ENCODE measurements around the gene MECP2.

The MECP2 gene

DNA sequence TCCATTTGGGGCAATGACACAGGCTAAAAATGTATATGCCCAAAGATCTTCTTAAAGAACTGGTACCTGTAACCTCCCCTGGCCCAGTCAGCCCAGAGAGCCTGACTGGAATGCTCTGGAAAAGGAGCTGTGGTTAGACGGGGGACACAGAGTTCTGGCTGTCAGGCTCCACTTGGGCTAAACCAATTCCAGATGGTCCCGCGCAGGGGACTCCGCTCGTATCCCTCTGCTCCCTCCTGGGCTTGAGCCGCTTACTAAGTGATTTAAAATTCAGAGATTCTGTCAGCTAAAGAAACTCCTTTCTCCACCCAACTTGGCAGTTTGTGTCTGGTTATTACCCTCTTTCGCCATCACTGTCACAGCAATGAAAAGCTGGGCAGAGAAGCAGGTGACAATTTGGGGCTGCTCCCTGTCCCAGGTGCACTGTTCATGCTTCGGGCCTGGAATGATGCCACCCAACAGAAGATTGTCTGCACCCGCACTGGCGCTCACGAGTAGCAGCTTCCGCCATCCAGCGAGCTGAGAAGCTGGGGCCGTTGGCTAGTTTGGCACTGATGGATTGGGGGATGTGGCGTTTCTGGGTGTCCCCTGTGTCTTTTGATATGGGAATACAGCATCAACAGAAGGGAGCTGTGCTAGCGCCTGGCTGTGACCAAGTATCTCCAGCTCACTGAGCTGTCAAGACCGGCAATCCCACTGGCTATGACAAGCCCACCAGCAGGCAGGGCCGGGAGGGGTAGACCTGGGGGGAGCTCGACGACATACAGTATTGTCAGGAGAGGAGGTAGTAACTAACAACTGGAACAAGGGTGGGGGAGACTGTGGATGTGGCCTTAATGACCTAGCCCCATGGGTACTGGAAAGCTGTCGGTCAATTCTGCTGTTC is 71.1 kb downstream of the MECP2 start:
- no peak overlapping the region for H3K4me2 ChIP-seq (ENCODE audit: low read depth, low read length, poor library complexity, severe bottlenecking)
- no peaks in the 10 kb centered on the region for H3K79me2 ChIP-seq (ENCODE audit: insufficient read depth, low read length)
- H3K36me3 ChIP-seq (ENCODE audit: low read length), result no peaks in the 10 kb centered on the region
- no peak overlapping the region for H3K4me3 ChIP-seq (ENCODE audit: insufficient read depth, low read length, poor library complexity, severe bottlenecking)
- no peak overlapping the region for H2AFZ ChIP-seq (ENCODE audit: low read depth, low read length, severe bottlenecking)
- no peak overlapping the region for H3K27ac ChIP-seq (ENCODE audit: low read depth, low read length)
- H3K9me2 ChIP-seq (replicated peaks; ENCODE audit: insufficient read depth, low read length), result no peaks in the 10 kb centered on the region
- peaks cover 6% of the 10 kb centered on the region for H3F3A ChIP-seq (ENCODE audit: insufficient read depth)
- TF ChIP-seq, protein P1, sequence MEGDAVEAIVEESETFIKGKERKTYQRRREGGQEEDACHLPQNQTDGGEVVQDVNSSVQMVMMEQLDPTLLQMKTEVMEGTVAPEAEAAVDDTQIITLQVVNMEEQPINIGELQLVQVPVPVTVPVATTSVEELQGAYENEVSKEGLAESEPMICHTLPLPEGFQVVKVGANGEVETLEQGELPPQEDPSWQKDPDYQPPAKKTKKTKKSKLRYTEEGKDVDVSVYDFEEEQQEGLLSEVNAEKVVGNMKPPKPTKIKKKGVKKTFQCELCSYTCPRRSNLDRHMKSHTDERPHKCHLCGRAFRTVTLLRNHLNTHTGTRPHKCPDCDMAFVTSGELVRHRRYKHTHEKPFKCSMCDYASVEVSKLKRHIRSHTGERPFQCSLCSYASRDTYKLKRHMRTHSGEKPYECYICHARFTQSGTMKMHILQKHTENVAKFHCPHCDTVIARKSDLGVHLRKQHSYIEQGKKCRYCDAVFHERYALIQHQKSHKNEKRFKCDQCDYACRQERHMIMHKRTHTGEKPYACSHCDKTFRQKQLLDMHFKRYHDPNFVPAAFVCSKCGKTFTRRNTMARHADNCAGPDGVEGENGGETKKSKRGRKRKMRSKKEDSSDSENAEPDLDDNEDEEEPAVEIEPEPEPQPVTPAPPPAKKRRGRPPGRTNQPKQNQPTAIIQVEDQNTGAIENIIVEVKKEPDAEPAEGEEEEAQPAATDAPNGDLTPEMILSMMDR (IDR thresholded peaks at IDR 0.05; ENCODE audit: insufficient read depth, low read length, poor library complexity, severe bottlenecking), result no peak
- H3K9ac ChIP-seq (ENCODE audit: low read length), result no peak overlapping the region
- H4K20me1 ChIP-seq (ENCODE audit: low read depth, low read length), result no peaks in the 10 kb centered on the region
- no peaks in the 10 kb centered on the region for H3K27me3 ChIP-seq (ENCODE audit: low read length)
- H3K9me3 ChIP-seq (ENCODE audit: insufficient read depth, low read length), result no peaks in the 10 kb centered on the region

DNA sequence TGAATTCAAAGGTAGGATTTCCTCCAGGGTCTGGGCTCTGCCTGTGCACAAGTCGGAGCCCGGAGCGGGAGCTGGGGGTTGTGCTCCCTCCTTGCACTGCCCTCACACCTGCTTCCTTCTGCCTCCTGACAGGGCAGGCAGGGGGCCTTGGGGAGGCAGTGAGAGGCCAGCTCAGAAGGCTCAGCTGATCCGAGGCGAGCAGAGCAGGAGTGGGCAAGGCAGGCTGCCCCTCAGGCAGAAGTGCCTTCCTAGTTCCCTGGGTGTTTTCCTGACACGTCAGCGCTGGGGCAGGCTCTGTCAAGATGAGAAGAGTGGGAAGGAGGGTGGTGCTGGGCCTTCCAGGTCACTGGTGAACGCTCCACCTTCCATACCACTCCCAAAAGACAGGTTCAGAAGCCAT is 72.3 kb downstream of the MECP2 start:
- Histone ChIP-seq H3K27ac (ENCODE audit: low read depth, low read length) (no peak overlapping the region), H3K79me2 (ENCODE audit: insufficient read depth, low read length) (no peaks in the 10 kb centered on the region), H3F3A (ENCODE audit: insufficient read depth) (peaks cover 7% of the 10 kb centered on the region), H3K9me3 (ENCODE audit: insufficient read depth, low read length) (no peaks in the 10 kb centered on the region), H3K4me2 (ENCODE audit: low read depth, low read length, poor library complexity, severe bottlenecking) (no peak overlapping the region), H2AFZ (ENCODE audit: low read depth, low read length, severe bottlenecking) (no peak overlapping the region), H3K9me2 (replicated peaks; ENCODE audit: insufficient read depth, low read length) (no peaks in the 10 kb centered on the region), H3K27me3 (ENCODE audit: low read length) (no peaks in the 10 kb centered on the region), H3K36me3 (ENCODE audit: low read length) (no peaks in the 10 kb centered on the region), H3K9ac (ENCODE audit: low read length) (no peak overlapping the region), H3K4me3 (ENCODE audit: insufficient read depth, low read length, poor library complexity, severe bottlenecking) (no peak overlapping the region), H4K20me1 (ENCODE audit: low read depth, low read length) (no peaks in the 10 kb centered on the region)
- TF ChIP-seq, protein P1 (IDR thresholded peaks at IDR 0.05; ENCODE audit: insufficient read depth, low read length, poor library complexity, severe bottlenecking), result no peak
- no peak for TF ChIP-seq EZH2phosphoT487 (conservative IDR thresholded peaks at IDR 0.05; ENCODE audit: low read length)

DNA sequence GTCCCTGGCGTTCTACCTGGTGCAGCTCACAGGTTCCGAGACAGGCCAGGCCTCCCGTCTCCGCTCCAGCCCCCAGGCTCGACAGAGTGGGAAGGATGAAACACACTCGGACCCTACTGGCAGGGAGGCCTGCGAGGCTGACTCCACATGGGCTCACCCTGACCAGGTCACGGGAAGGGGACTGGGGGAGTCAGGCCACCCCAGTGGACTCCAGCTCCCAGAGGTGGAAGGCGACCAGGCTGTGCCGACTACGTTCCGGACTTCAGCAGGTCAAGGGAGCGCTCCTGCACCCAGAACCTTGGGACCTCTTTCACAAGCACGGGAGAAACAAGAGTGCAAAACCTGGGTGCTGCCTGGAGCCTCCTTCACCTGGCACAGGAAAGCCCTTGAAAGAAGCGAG is 73.2 kb downstream of the MECP2 start:
- Histone ChIP-seq H3K4me2 (ENCODE audit: low read depth, low read length, poor library complexity, severe bottlenecking) (no peak overlapping the region), H3K9ac (ENCODE audit: low read length) (no peak overlapping the region), H3K79me2 (ENCODE audit: insufficient read depth, low read length) (no peaks in the 10 kb centered on the region; the same call in 1 of the 2 replicates), H2AFZ (ENCODE audit: low read depth, low read length, severe bottlenecking) (no peak overlapping the region), H4K20me1 (ENCODE audit: low read depth, low read length) (no peaks in the 10 kb centered on the region), H3K4me3 (ENCODE audit: insufficient read depth, low read length, poor library complexity, severe bottlenecking) (no peak overlapping the region), H3K9me2 (replicated peaks; ENCODE audit: insufficient read depth, low read length) (no peaks in the 10 kb centered on the region), H3K36me3 (ENCODE audit: low read length) (no peaks in the 10 kb centered on the region), H3K27ac (ENCODE audit: low read depth, low read length) (no peak overlapping the region), H3K27me3 (ENCODE audit: low read length) (no peaks in the 10 kb centered on the region), H3K9me3 (ENCODE audit: insufficient read depth, low read length) (no peaks in the 10 kb centered on the region), H3F3A (ENCODE audit: insufficient read depth) (peaks cover 7% of the 10 kb centered on the region)
- TF ChIP-seq, protein P1 (IDR thresholded peaks at IDR 0.05; ENCODE audit: insufficient read depth, low read length, poor library complexity, severe bottlenecking), result no peak
- TF ChIP-seq EZH2phosphoT487 (conservative IDR thresholded peaks at IDR 0.05; ENCODE audit: low read length), result no peak
